Adrenal gland (tissue), 5 donors: ENCODE measurements around the gene FOXP4.

ENCODE experiments used
- CTCF ChIP-seq, 6 experiments: fragments of 450-650 bp in 4 of 6; fragments of 200-600 bp in 2 of 6; sonication (generic) in 1 of 6; IDR thresholded peaks; 1 replicate in 5 of 6; 2 replicates in 1 of 6; pipeline versions ENCODE4 v1.5.1 to v1.8.0; 2016 to 2021; ENCODE audit warnings: antibody characterized with exemption in 6 of 6, mild to moderate bottlenecking in 2 of 6, moderate library complexity in 1 of 6
- POLR2A ChIP-seq, 2 donors: fragments of 450-650 bp; IDR thresholded peaks; one replicate each; pipeline ENCODE4 v1.6.1; 2017; ENCODE audit warnings: antibody characterized with exemption in 2 of 2, mild to moderate bottlenecking in 2 of 2, moderate library complexity in 1 of 2
- donor health status: DM: no; HTN: no; CAD: no.

- TF ChIP-seq CTCF (IDR thresholded peaks at IDR 0.05): no peak
- TF ChIP-seq POLR2A (IDR thresholded peaks at IDR 0.05): no peak
Measured at GRCh38 chr6:41531016-41531415, 15.2 kb upstream of the FOXP4 start.
